ENCODE measurements around the gene PER1.
A peak's percentile ranks its signal among the peaks of the same experiment; 100 is the strongest.
"Not testable (repeated sequence)": the region's sequence is repeated elsewhere in the genome, so short reads cannot be mapped to it uniquely, and the experiment has no call there.

PER1 gene

GRCh38 chr17:8120520-8121406, 31.4 kb downstream of the PER1 start:
- no peak for DNase-seq

- peak; percentile 39 to 82 for DNase-seq
These were observed 32.4 kb downstream of the PER1 start for GRCh38 chr17:8119581-8120519.

- DNase-seq, result peak in 1 of 2 experiments; percentile 78
These were observed 33.2 kb downstream of the PER1 start for GRCh38 chr17:8118769-8119580.

GRCh38 chr17:8117980-8118768, 34.0 kb downstream of the PER1 start, which contains the start of gene ALOXE3:
TSS of gene ALOXE3 (minus strand) at chr17:8118514. CDS start at chr17:8117990, 524 bp downstream.
- DNase-seq, result no peak

GRCh38 chr17:8117367-8117979, 34.7 kb downstream of the PER1 start:
- DNase-seq, result no peak

GRCh38 chr17:8116776-8117175, 35.4 kb downstream of the PER1 start:
- DNase-seq, result no peak

GRCh38 chr17:8110907-8111306, 41.3 kb downstream of the PER1 start:
- no peak for DNase-seq

GRCh38 chr17:8110456-8110804, 41.8 kb downstream of the PER1 start:
- DNase-seq, result no peak

- DNase-seq, result peak; percentile 30 to 47
These were observed 42.3 kb downstream of the PER1 start for GRCh38 chr17:8109661-8110455.

GRCh38 chr17:8108972-8109660, 43.1 kb downstream of the PER1 start:
- DNase-seq, result no peak

- not testable (repeated sequence) for DNase-seq
These were observed 45.2 kb downstream of the PER1 start for GRCh38 chr17:8106980-8107379.

GRCh38 chr17:8105957-8106398, 46.2 kb downstream of the PER1 start:
- DNase-seq, result no peak

GRCh38 chr17:8104911-8105310, 47.3 kb downstream of the PER1 start:
- DNase-seq, result no peak

- no peak for DNase-seq
These were observed 48.7 kb downstream of the PER1 start for GRCh38 chr17:8103549-8103948.

- no peak for DNase-seq
These were observed 50.5 kb downstream of the PER1 start for GRCh38 chr17:8101721-8102120.

- no peak for DNase-seq
These were observed 51.4 kb downstream of the PER1 start for GRCh38 chr17:8100763-8101162.

- no peak for DNase-seq
These were observed 52.1 kb downstream of the PER1 start for GRCh38 chr17:8100111-8100510.

- no peak for DNase-seq
These were observed 55.7 kb downstream of the PER1 start for GRCh38 chr17:8096541-8096940.

- no peak for DNase-seq
These were observed 56.8 kb downstream of the PER1 start for GRCh38 chr17:8095361-8095760.
